ENCODE results near the gene TSC22D3.
A peak's percentile ranks its signal among the peaks of the same experiment; 100 is the strongest.
"Not testable (repeated sequence)": the region's sequence is repeated elsewhere in the genome, so short reads cannot be mapped to it uniquely, and the experiment has no call there.

Gene TSC22D3

GRCh38 chrX:107707866-107708265, 67.7 kb downstream of the TSC22D3 start:
- DNase-seq (ENCODE audit: insufficient read length), result no peak
- no peak for FAIRE-seq
- TF ChIP-seq TAF1 (IDR thresholded peaks at IDR 0.05; ENCODE audit: borderline replicate concordance, low read depth, low read length) (no peak), POLR2AphosphoS5 (IDR thresholded peaks at IDR 0.05; ENCODE audit: low read depth, low read length) (no peak), POLR2A (IDR thresholded peaks at IDR 0.05; ENCODE audit: low read depth, low read length) (no peak)

- TF ChIP-seq TAF1 (IDR thresholded peaks at IDR 0.05; ENCODE audit: borderline replicate concordance, low read depth, low read length), result no peak
- no peak for TF ChIP-seq POLR2A (IDR thresholded peaks at IDR 0.05; ENCODE audit: low read depth, low read length)
- TF ChIP-seq POLR2AphosphoS5 (IDR thresholded peaks at IDR 0.05; ENCODE audit: low read depth, low read length), result no peak
- FAIRE-seq (no peak), DNase-seq (ENCODE audit: insufficient read length) (no peak)
Measured at GRCh38 chrX:107706309-107706708, 69.3 kb downstream of the TSC22D3 start.

GRCh38 chrX:107704587-107704986, 71.0 kb downstream of the TSC22D3 start:
- no peak for FAIRE-seq
- TF ChIP-seq TAF1 (IDR thresholded peaks at IDR 0.05; ENCODE audit: borderline replicate concordance, low read depth, low read length) (no peak), POLR2A (IDR thresholded peaks at IDR 0.05; ENCODE audit: low read depth, low read length) (no peak), POLR2AphosphoS5 (IDR thresholded peaks at IDR 0.05; ENCODE audit: low read depth, low read length) (no peak)
- no peak for DNase-seq (ENCODE audit: insufficient read length)

GRCh38 chrX:107704181-107704580, 71.4 kb downstream of the TSC22D3 start:
- DNase-seq (ENCODE audit: insufficient read length), result no peak
- no peak for FAIRE-seq
- TF ChIP-seq TAF1 (IDR thresholded peaks at IDR 0.05; ENCODE audit: borderline replicate concordance, low read depth, low read length), result no peak
- TF ChIP-seq POLR2AphosphoS5 (IDR thresholded peaks at IDR 0.05; ENCODE audit: low read depth, low read length), result no peak
- no peak for TF ChIP-seq POLR2A (IDR thresholded peaks at IDR 0.05; ENCODE audit: low read depth, low read length)

- FAIRE-seq (peak; percentile 64), DNase-seq (ENCODE audit: insufficient read length) (no peak)
- TF ChIP-seq TAF1 (IDR thresholded peaks at IDR 0.05; ENCODE audit: borderline replicate concordance, low read depth, low read length) (no peak), POLR2A (IDR thresholded peaks at IDR 0.05; ENCODE audit: low read depth, low read length) (no peak), POLR2AphosphoS5 (IDR thresholded peaks at IDR 0.05; ENCODE audit: low read depth, low read length) (no peak)
Measured at GRCh38 chrX:107701493-107702121, 74.0 kb downstream of the TSC22D3 start.

- TF ChIP-seq POLR2AphosphoS5 (IDR thresholded peaks at IDR 0.05; ENCODE audit: low read depth, low read length) (no peak), TAF1 (IDR thresholded peaks at IDR 0.05; ENCODE audit: borderline replicate concordance, low read depth, low read length) (no peak), POLR2A (IDR thresholded peaks at IDR 0.05; ENCODE audit: low read depth, low read length) (no peak)
- FAIRE-seq (no peak), DNase-seq (ENCODE audit: insufficient read length) (no peak)
Measured at GRCh38 chrX:107700790-107701189, 74.8 kb downstream of the TSC22D3 start.

GRCh38 chrX:107700317-107700774, 75.2 kb downstream of the TSC22D3 start:
- peak; percentile 60 for FAIRE-seq

GRCh38 chrX:107699616-107700015, 76.0 kb downstream of the TSC22D3 start:
- no peak for FAIRE-seq
- no peak for DNase-seq (ENCODE audit: insufficient read length)
- TF ChIP-seq POLR2A (IDR thresholded peaks at IDR 0.05; ENCODE audit: low read depth, low read length), result no peak
- TF ChIP-seq POLR2AphosphoS5 (IDR thresholded peaks at IDR 0.05; ENCODE audit: low read depth, low read length), result no peak
- no peak for TF ChIP-seq TAF1 (IDR thresholded peaks at IDR 0.05; ENCODE audit: borderline replicate concordance, low read depth, low read length)

More at GRCh38 chrX:107700317-107700774, 75.2 kb downstream of the TSC22D3 start:
- DNase-seq (ENCODE audit: insufficient read length), result no peak
- TF ChIP-seq TAF1 (IDR thresholded peaks at IDR 0.05; ENCODE audit: borderline replicate concordance, low read depth, low read length) (no peak), POLR2AphosphoS5 (IDR thresholded peaks at IDR 0.05; ENCODE audit: low read depth, low read length) (no peak), POLR2A (IDR thresholded peaks at IDR 0.05; ENCODE audit: low read depth, low read length) (no peak)

GRCh38 chrX:107691024-107691448, 84.6 kb downstream of the TSC22D3 start:
- no peak for FAIRE-seq
- TF ChIP-seq POLR2A (IDR thresholded peaks at IDR 0.05; ENCODE audit: low read depth, low read length), result no peak
- no peak for TF ChIP-seq TAF1 (IDR thresholded peaks at IDR 0.05; ENCODE audit: borderline replicate concordance, low read depth, low read length)
- no peak for TF ChIP-seq POLR2AphosphoS5 (IDR thresholded peaks at IDR 0.05; ENCODE audit: low read depth, low read length)
- DNase-seq (ENCODE audit: insufficient read length), result no peak

- FAIRE-seq (no peak), DNase-seq (ENCODE audit: insufficient read length) (no peak)
- TF ChIP-seq POLR2A (IDR thresholded peaks at IDR 0.05; ENCODE audit: low read depth, low read length) (no peak), POLR2AphosphoS5 (IDR thresholded peaks at IDR 0.05; ENCODE audit: low read depth, low read length) (no peak), TAF1 (IDR thresholded peaks at IDR 0.05; ENCODE audit: borderline replicate concordance, low read depth, low read length) (no peak)
Measured at GRCh38 chrX:107687445-107687844, 88.1 kb downstream of the TSC22D3 start.

- TF ChIP-seq TAF1 (IDR thresholded peaks at IDR 0.05; ENCODE audit: borderline replicate concordance, low read depth, low read length) (no peak), POLR2AphosphoS5 (IDR thresholded peaks at IDR 0.05; ENCODE audit: low read depth, low read length) (no peak), POLR2A (IDR thresholded peaks at IDR 0.05; ENCODE audit: low read depth, low read length) (no peak)
- DNase-seq (ENCODE audit: insufficient read length) (no peak), FAIRE-seq (peak; percentile 24)
Measured at GRCh38 chrX:107686792-107687191, 88.8 kb downstream of the TSC22D3 start.

- TF ChIP-seq POLR2AphosphoS5 (IDR thresholded peaks at IDR 0.05; ENCODE audit: low read depth, low read length) (no peak), TAF1 (IDR thresholded peaks at IDR 0.05; ENCODE audit: borderline replicate concordance, low read depth, low read length) (no peak), POLR2A (IDR thresholded peaks at IDR 0.05; ENCODE audit: low read depth, low read length) (no peak)
- peak; percentile 53 for FAIRE-seq
- DNase-seq (ENCODE audit: insufficient read length), result no peak
Measured at GRCh38 chrX:107686026-107686425, 89.6 kb downstream of the TSC22D3 start.

- FAIRE-seq; DNase-seq (ENCODE audit: insufficient read length): not testable (repeated sequence)
Measured at GRCh38 chrX:107685586-107685985, 90.0 kb downstream of the TSC22D3 start.
